ENCODE data around the gene MOG.

MOG gene

GRCh38 chr6:29632789-29633533 is 23.9 kb upstream of the MOG start, which contains the start of gene GABBR1:
TSS of gene GABBR1 (minus strand) at chr6:29633183. CDS start at chr6:29632385, 798 bp downstream.
- H3K9me3 ChIP-seq (ENCODE audit: insufficient read depth, low read length, severe bottlenecking), result no peaks in the 10 kb centered on the region
- H3K4me1 ChIP-seq (ENCODE audit: insufficient read depth, low read length), result peaks cover 50% of the 10 kb centered on the region
- peak; percentile 83 for ATAC-seq (ENCODE audit: insufficient read depth, low read depth)
- H4K20me1 ChIP-seq (ENCODE audit: insufficient read depth, low read length), result 0 out of 2 replicates have a peak, but pooled peaks cover 7% of the 10 kb centered on the region
- no peaks in the 10 kb centered on the region for H3K27me3 ChIP-seq (ENCODE audit: insufficient read depth, low read length, poor library complexity)
- peak within 1 kb of the TSS; percentile 56 to 59; a peak in 3 of 4 replicates for H3K4me3 ChIP-seq (ENCODE audit: low read depth in 1 of 2, low read length in 2 of 2)
- peak within 1 kb of the TSS; percentile 64 for H2AFZ ChIP-seq (ENCODE audit: low read depth, low read length)
- peak; percentile 87 for DNase-seq
- H3K79me2 ChIP-seq (ENCODE audit: insufficient read depth, low read length), result no peaks in the 10 kb centered on the region
- no peaks in the 10 kb centered on the region for H3K36me3 ChIP-seq (ENCODE audit: insufficient read depth, low read length)
- H3K4me2 ChIP-seq (ENCODE audit: insufficient read depth, low read length), result peak within 1 kb of the TSS; percentile 69
- TF ChIP-seq, protein P1, sequence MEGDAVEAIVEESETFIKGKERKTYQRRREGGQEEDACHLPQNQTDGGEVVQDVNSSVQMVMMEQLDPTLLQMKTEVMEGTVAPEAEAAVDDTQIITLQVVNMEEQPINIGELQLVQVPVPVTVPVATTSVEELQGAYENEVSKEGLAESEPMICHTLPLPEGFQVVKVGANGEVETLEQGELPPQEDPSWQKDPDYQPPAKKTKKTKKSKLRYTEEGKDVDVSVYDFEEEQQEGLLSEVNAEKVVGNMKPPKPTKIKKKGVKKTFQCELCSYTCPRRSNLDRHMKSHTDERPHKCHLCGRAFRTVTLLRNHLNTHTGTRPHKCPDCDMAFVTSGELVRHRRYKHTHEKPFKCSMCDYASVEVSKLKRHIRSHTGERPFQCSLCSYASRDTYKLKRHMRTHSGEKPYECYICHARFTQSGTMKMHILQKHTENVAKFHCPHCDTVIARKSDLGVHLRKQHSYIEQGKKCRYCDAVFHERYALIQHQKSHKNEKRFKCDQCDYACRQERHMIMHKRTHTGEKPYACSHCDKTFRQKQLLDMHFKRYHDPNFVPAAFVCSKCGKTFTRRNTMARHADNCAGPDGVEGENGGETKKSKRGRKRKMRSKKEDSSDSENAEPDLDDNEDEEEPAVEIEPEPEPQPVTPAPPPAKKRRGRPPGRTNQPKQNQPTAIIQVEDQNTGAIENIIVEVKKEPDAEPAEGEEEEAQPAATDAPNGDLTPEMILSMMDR (IDR thresholded peaks at IDR 0.05; ENCODE audit: borderline replicate concordance, extremely low read depth, low read length, poor library complexity, severe bottlenecking), result no peak
- TF ChIP-seq EZH2 (IDR thresholded peaks at IDR 0.05; ENCODE audit: borderline replicate concordance, low read depth, low read length, severe bottlenecking), result no peak
- no peak within 1 kb of the TSS for H3K27ac ChIP-seq (ENCODE audit: low read length)
- peak within 1 kb of the TSS; percentile 59 for H3K9ac ChIP-seq (ENCODE audit: low read depth, low read length)

DNA sequence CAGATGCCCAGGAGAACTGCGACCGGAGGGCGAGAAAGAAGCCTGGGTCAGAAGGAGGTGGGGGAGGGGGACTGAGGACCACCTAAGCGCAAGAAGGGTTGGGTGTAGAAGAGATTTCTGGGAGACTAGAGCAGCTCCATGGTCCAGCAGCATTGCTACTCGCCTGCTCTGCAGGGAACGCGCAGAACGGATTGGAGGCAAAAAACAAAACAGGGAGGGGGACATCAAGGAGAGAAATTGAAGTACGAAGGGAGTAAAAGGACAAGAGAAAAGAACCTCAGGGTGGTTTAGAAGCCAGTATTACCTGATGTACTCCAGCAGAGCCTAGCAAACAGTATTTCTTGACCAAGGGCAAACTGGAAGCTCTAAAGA is 23.4 kb upstream of the MOG start:
- H3K36me3 ChIP-seq (ENCODE audit: insufficient read depth, low read length), result no peaks in the 10 kb centered on the region
- H3K4me3 ChIP-seq (ENCODE audit: low read depth in 1 of 2, low read length in 2 of 2), result peak overlapping the region; percentile 56 to 59; a peak in 3 of 4 replicates
- ATAC-seq (ENCODE audit: insufficient read depth, low read depth) (no peak), DNase-seq (no peak)
- H3K27me3 ChIP-seq (ENCODE audit: insufficient read depth, low read length, poor library complexity), result no peaks in the 10 kb centered on the region
- H3K9me3 ChIP-seq (ENCODE audit: insufficient read depth, low read length, severe bottlenecking), result no peaks in the 10 kb centered on the region
- no peak overlapping the region for H3K27ac ChIP-seq (ENCODE audit: low read length)
- peak overlapping the region; percentile 64 for H2AFZ ChIP-seq (ENCODE audit: low read depth, low read length)
- H3K4me1 ChIP-seq (ENCODE audit: insufficient read depth, low read length), result peaks cover 45% of the 10 kb centered on the region
- H3K4me2 ChIP-seq (ENCODE audit: insufficient read depth, low read length), result peak overlapping the region; percentile 69
- H3K79me2 ChIP-seq (ENCODE audit: insufficient read depth, low read length), result no peaks in the 10 kb centered on the region
- no peak for TF ChIP-seq EZH2 (IDR thresholded peaks at IDR 0.05; ENCODE audit: borderline replicate concordance, low read depth, low read length, severe bottlenecking)
- TF ChIP-seq, protein P1 (IDR thresholded peaks at IDR 0.05; ENCODE audit: borderline replicate concordance, extremely low read depth, low read length, poor library complexity, severe bottlenecking), result no peak
- peak overlapping the region; percentile 59 for H3K9ac ChIP-seq (ENCODE audit: low read depth, low read length)
- H4K20me1 ChIP-seq (ENCODE audit: insufficient read depth, low read length), result 0 out of 2 replicates have a peak, but pooled peaks cover 7% of the 10 kb centered on the region

DNA sequence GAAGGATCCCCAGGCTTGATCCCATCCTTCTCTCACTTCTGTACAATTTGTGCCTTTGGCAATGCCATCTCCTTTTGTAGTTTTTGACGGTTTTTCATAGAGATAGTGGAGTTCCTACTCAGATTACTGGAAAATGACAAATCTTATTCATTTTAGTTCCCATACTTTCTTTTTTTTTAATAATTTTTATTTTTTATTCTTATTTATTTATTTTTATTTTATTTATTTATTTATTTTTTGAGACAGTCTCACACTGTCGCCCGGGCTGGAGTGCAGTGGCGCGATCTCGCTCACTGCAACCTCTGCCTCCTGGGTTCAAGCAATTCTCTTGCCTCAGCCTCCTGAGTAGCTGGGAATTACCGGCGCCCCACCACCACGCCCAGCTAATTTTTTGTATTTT is 19.6 kb upstream of the MOG start:
- peaks cover 11% of the 10 kb centered on the region for H3K4me1 ChIP-seq (ENCODE audit: insufficient read depth, low read length)
- H3K79me2 ChIP-seq (ENCODE audit: insufficient read depth, low read length), result no peaks in the 10 kb centered on the region
- no peak overlapping the region for H2AFZ ChIP-seq (ENCODE audit: low read depth, low read length)
- H3K27me3 ChIP-seq (ENCODE audit: insufficient read depth, low read length, poor library complexity), result no peaks in the 10 kb centered on the region
- H3K4me2 ChIP-seq (ENCODE audit: insufficient read depth, low read length), result no peak overlapping the region
- H3K36me3 ChIP-seq (ENCODE audit: insufficient read depth, low read length), result no peaks in the 10 kb centered on the region
- no peak overlapping the region for H3K27ac ChIP-seq (ENCODE audit: low read length)
- no peaks in the 10 kb centered on the region for H4K20me1 ChIP-seq (ENCODE audit: insufficient read depth, low read length)
- DNase-seq (no peak), ATAC-seq (ENCODE audit: insufficient read depth, low read depth) (no peak)
- H3K4me3 ChIP-seq (ENCODE audit: low read depth in 1 of 2, low read length in 2 of 2), result no peak overlapping the region
- H3K9me3 ChIP-seq (ENCODE audit: insufficient read depth, low read length, severe bottlenecking), result no peaks in the 10 kb centered on the region
- no peak for TF ChIP-seq EZH2 (IDR thresholded peaks at IDR 0.05; ENCODE audit: borderline replicate concordance, low read depth, low read length, severe bottlenecking)
- TF ChIP-seq, protein P1 (IDR thresholded peaks at IDR 0.05; ENCODE audit: borderline replicate concordance, extremely low read depth, low read length, poor library complexity, severe bottlenecking), result no peak
- H3K9ac ChIP-seq (ENCODE audit: low read depth, low read length), result no peak overlapping the region
